K562 (cell line): ENCODE results near the gene CEP350. TPM values are rescaled to one million over a fixed set of nuclear protein-coding genes. Genes with fewer than 3 reads are reported as not detected.

Experiments used
- ATAC-seq: fragments of 200-7000 bp; cut with Tn5 transposase; 3 replicates; pipeline ENCODE4 v1.9.1; 2020; ENCODE audit warnings: moderate library complexity
- BruUV-seq: library from RNA; stranded (reverse); fragments of 400-500 nt; replicated peaks from 2 replicates; lab custom pipeline; 2021; lab: Mats Ljungman, UMichigan
- CTCF ChIA-PET: fragments of 300-600 bp; formaldehyde crosslinking; extraction: SDS; loops from one replicate; lab custom pipeline; 2021; ENCODE audit warnings: low intra/inter-chr PET ratio; lab: Yijun Ruan, JAX
- POLR2A ChIA-PET: fragments of 300-600, 350-650 bp; sonication (Branson Sonifier 250); formaldehyde crosslinking; extraction: SDS; loops from one replicate; lab custom pipeline; 2021; ENCODE audit warnings: antibody characterized with exemption, inconsistent platforms; lab: Yijun Ruan, JAX
- DNase-seq, 4 experiments: peaks; one replicate each; pipeline versions ENCODE4 v3.0.0 to v3.0.0-alpha.2; 2011 to 2018; ENCODE audit warnings: low spot score in 3 of 4, mixed read lengths in 3 of 4; ENCODE audit errors: extremely low read depth in 1 of 4
- FAIRE-seq: peaks from 2 replicates; lab custom pipeline; 2011; peaks lifted over from hg19 to GRCh38; lab: Jason Lieb, UNC
- H2AFZ ChIP-seq: 2 replicates; pipeline ENCODE4 v1.6.0; 2011; ENCODE audit warnings: low read depth, low read length, control low read depth, inconsistent platforms
- H3K27ac ChIP-seq: fragments of 200-600 bp; 3 replicates; pipeline ENCODE4 v1.8.0; 2011; ENCODE audit warnings: low read depth, mild to moderate bottlenecking, control low read depth, inconsistent platforms, low read length, moderate library complexity, mixed read lengths; ENCODE audit errors: extremely low read depth
- H3K27me3 ChIP-seq, 2 experiments: fragments of 300-600 bp in 1 of 2; 2 replicates in 1 of 2; 3 replicates in 1 of 2; pipeline versions ENCODE4 v1.6.0 to v1.8.0; 2011; ENCODE audit warnings: inconsistent platforms in 2 of 2, low read length in 2 of 2, mild to moderate bottlenecking in 1 of 2, mixed read lengths in 1 of 2, moderate library complexity in 1 of 2; ENCODE audit not compliant: control insufficient read depth in 2 of 2, insufficient read depth in 2 of 2
- H3K36me3 ChIP-seq: fragments of 300-600 bp; 3 replicates; pipeline ENCODE4 v1.8.0; 2011; ENCODE audit warnings: mild to moderate bottlenecking, low read length, inconsistent platforms; ENCODE audit not compliant: control insufficient read depth, insufficient read depth
- H3K4me1 ChIP-seq, 2 experiments: fragments of 200-600 bp in 1 of 2; replicated peaks in 1 of 2; 2 replicates in 1 of 2; 3 replicates in 1 of 2; pipeline versions ENCODE4 v1.5.1 to v1.8.0; 2011; ENCODE audit warnings: inconsistent platforms in 2 of 2, low read length in 2 of 2, mild to moderate bottlenecking in 1 of 2, mixed read lengths in 1 of 2, moderate library complexity in 1 of 2; ENCODE audit not compliant: control insufficient read depth in 2 of 2, insufficient read depth in 2 of 2
- H3K4me2 ChIP-seq: 2 replicates; pipeline ENCODE4 v1.6.1; 2011; ENCODE audit warnings: low read length, control low read depth, inconsistent platforms, mixed read lengths; ENCODE audit not compliant: insufficient read depth
- H3K4me3 ChIP-seq: fragments of 200-600 bp; sonication (generic), shearing (Covaris generic); 2 replicates; pipeline ENCODE4 v1.5.1; 2016; ENCODE audit warnings: control low read depth, inconsistent platforms
- H3K79me2 ChIP-seq: fragments of 200-600 bp; 3 replicates; pipeline ENCODE4 v1.8.0; 2011; ENCODE audit warnings: low read length, inconsistent platforms; ENCODE audit not compliant: control insufficient read depth, insufficient read depth
- H3K9ac ChIP-seq, 2 experiments: 2 replicates each; pipeline versions ENCODE4 v1.6.0 to v1.6.1; 2011; ENCODE audit warnings: low read depth in 2 of 2, low read length in 2 of 2, control low read depth in 1 of 2, inconsistent platforms in 1 of 2, mild to moderate bottlenecking in 1 of 2, mixed read lengths in 1 of 2; ENCODE audit not compliant: insufficient read depth in 1 of 2
- H3K9me1 ChIP-seq: one replicate; pipeline ENCODE4 v1.6.0; 2011; ENCODE audit warnings: inconsistent platforms, mild to moderate bottlenecking, low read length, moderate library complexity; ENCODE audit not compliant: control insufficient read depth, insufficient read depth
- H3K9me3 ChIP-seq: replicated peaks from 2 replicates; pipeline ENCODE4 v1.5.1; 2011; ENCODE audit warnings: low read depth, low read length, inconsistent platforms; ENCODE audit not compliant: control insufficient read depth, insufficient read depth
- H4K20me1 ChIP-seq: replicated peaks from 2 replicates; pipeline ENCODE4 v1.6.1; 2011; ENCODE audit warnings: low read length, inconsistent platforms, mixed read lengths; ENCODE audit not compliant: control insufficient read depth, insufficient read depth
- CBX5 ChIP-seq: IDR thresholded peaks from 2 replicates; pipeline ENCODE4 v1.6.1; 2014; ENCODE audit warnings: low read depth, borderline replicate concordance
- CEBPG ChIP-seq, 3 experiments: fragments of 200-800 bp in 1 of 3; sonication (Bioruptor generic) in 1 of 3; sonication (generic) in 1 of 3; formaldehyde crosslinking in 1 of 3; IDR thresholded peaks in 2 of 3; conservative IDR thresholded peaks in 1 of 3; 2 replicates each; pipeline versions ENCODE4 v1.6.1 to v1.8.0; 2016 to 2022; ENCODE audit warnings: missing compliant biosample characterization in 2 of 3, missing genetic modification characterization in 2 of 3, mild to moderate bottlenecking in 1 of 3, missing genetic modification reagents in 1 of 3
- MTF1 ChIP-seq: fragments of 250-450 bp; sonication (Bioruptor Pico); IDR thresholded peaks from 2 replicates; pipeline ENCODE4 v1.9.0; 2021; ENCODE audit warnings: moderate library complexity, mild to moderate bottlenecking, inconsistent platforms, borderline replicate concordance
- PML ChIP-seq: IDR thresholded peaks from 2 replicates; pipeline ENCODE4 v1.6.1; 2012; ENCODE audit warnings: low read length, inconsistent platforms
- SMAD2 ChIP-seq: fragments of 150-350 bp; IDR thresholded peaks from 2 replicates; pipeline ENCODE4 v1.6.1; 2014; ENCODE audit warnings: low read depth, mild to moderate bottlenecking, low read length
- ZNF280B ChIP-seq: fragments of 250-450 bp; sonication (Bioruptor Pico); IDR thresholded peaks from 2 replicates; pipeline ENCODE4 v1.5.1; 2021; ENCODE audit warnings: mild to moderate bottlenecking
- in situ Hi-C: fragments of 300-500 bp; cut with MboI; formaldehyde crosslinking; loops from 4 replicates; pipeline ENCODE4 v1.15.0; 2018; ENCODE audit warnings: inconsistent platforms, mixed read lengths
- intact Hi-C: fragments of 100-400 bp; cut with micrococcal nuclease; formaldehyde crosslinking; loops from 2 replicates; pipeline ENCODE4 v1.14.2; 2022
- polyA plus RNA-seq, 8 experiments: library from polyadenylated mRNA; depleted of rRNA in 4 of 8; stranded (reverse) in 5 of 8; unstranded in 3 of 8; fragments of >200 nt; fragmentation: Nextera tagmentation in 2 of 8; fragmentation: Illumina TruSeq in 1 of 8; extraction: Ambion mirVana in 2 of 8; extraction: Trizol in 1 of 8; gene quantifications; 2 replicates each; pipeline versions ENCODE4 v1.2.1 to v1.2.3, GENCODE V29; 2011 to 2014; ENCODE audit warnings: inconsistent platforms in 1 of 8, missing spikeins in 1 of 8
- total RNA-seq, 7 experiments: library from RNA; depleted of rRNA in 6 of 7; stranded (reverse); fragments of >200 nt in 6 of 7; fragmentation: Illumina TruSeq in 2 of 7; extraction: Trizol in 2 of 7; gene quantifications; 2 replicates each; pipeline versions ENCODE4 v1.2.1 to v1.2.3, GENCODE V29; 2011 to 2021; ENCODE audit warnings: low replicate concordance in 1 of 7
- TF ChIP-seq, protein P1 (sequence below), 2 experiments: fragments of 450-650 bp in 1 of 2; IDR thresholded peaks; 2 replicates each; pipeline ENCODE4 v1.6.1; 2011 to 2017; ENCODE audit warnings: low read depth in 2 of 2, antibody characterized with exemption in 1 of 2, borderline replicate concordance in 1 of 2, low read length in 1 of 2, mild to moderate bottlenecking in 1 of 2, mixed read lengths in 1 of 2; ENCODE audit not compliant: control insufficient read depth in 1 of 2

CEP350 gene
- total and polyA plus RNA-seq, 9 of the 15 experiments (the other 6 are each of a cell fraction or from before 2014, with no cell fraction given): 8.3 to 64.3 (median 28.0) TPM

- TF ChIP-seq, protein P1, sequence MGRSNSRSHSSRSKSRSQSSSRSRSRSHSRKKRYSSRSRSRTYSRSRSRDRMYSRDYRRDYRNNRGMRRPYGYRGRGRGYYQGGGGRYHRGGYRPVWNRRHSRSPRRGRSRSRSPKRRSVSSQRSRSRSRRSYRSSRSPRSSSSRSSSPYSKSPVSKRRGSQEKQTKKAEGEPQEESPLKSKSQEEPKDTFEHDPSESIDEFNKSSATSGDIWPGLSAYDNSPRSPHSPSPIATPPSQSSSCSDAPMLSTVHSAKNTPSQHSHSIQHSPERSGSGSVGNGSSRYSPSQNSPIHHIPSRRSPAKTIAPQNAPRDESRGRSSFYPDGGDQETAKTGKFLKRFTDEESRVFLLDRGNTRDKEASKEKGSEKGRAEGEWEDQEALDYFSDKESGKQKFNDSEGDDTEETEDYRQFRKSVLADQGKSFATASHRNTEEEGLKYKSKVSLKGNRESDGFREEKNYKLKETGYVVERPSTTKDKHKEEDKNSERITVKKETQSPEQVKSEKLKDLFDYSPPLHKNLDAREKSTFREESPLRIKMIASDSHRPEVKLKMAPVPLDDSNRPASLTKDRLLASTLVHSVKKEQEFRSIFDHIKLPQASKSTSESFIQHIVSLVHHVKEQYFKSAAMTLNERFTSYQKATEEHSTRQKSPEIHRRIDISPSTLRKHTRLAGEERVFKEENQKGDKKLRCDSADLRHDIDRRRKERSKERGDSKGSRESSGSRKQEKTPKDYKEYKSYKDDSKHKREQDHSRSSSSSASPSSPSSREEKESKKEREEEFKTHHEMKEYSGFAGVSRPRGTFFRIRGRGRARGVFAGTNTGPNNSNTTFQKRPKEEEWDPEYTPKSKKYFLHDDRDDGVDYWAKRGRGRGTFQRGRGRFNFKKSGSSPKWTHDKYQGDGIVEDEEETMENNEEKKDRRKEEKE (IDR thresholded peaks at IDR 0.05; ENCODE audit: borderline replicate concordance in 1 of 2, control insufficient read depth in 1 of 2, low read depth in 2 of 2, low read length in 1 of 2): no peak
- TF ChIP-seq MTF1 (CRISPR knock-in tag) (no peak), SMAD2 (no peak), ZNF280B (CRISPR knock-in tag) (no peak), PML (no peak)
Observed at GRCh38 chr1:180042988-180043622, 88.5 kb downstream of the CEP350 start (continued).

GRCh38 chr1:180043785-180044184 is 89.2 kb downstream of the CEP350 start:
- Histone ChIP-seq H3K9me1 (no peaks in the 10 kb centered on the region), H3K27ac (no peak overlapping the region), H3K9ac (no peak overlapping the region), H3K9me3 (no peaks in the 10 kb centered on the region), H3K4me1 (no peaks in the 10 kb centered on the region), H4K20me1 (no peaks in the 10 kb centered on the region), H3K4me2 (no peak overlapping the region), H3K4me3 (no peak overlapping the region), H2AFZ (no peak overlapping the region), H3K27me3 (no peaks in the 10 kb centered on the region), H3K79me2 (no peaks in the 10 kb centered on the region), H3K36me3 (peaks cover 78% of the 10 kb centered on the region)
- ATAC-seq (no peak), DNase-seq (no peak), FAIRE-seq (no peak)
- ChIA-PET POLR2A (no interaction called here), CTCF (no interaction called here)
- in situ Hi-C loops: no loop called here
- BruUV-seq: no TSS peak
- intact Hi-C loops: no loop called here
- no peak for TF ChIP-seq CEBPG (CRISPR knock-in tag; IDR thresholded peaks at IDR 0.05)
- peak; percentile 52 to 84; a peak in 3 of 4 replicates for TF ChIP-seq CEBPG (tag; conservative IDR thresholded peaks at IDR 0.05 in 1 of 2, IDR thresholded peaks at IDR 0.05 in 1 of 2)
- no peak for TF ChIP-seq CBX5
